HG02798 (cell line): ENCODE results near the gene MAGEA12.
"Not testable (repeated sequence)": the region's sequence is repeated elsewhere in the genome, so short reads cannot be mapped to it uniquely, and the experiment has no call there.

Source experiments
- ATAC-seq: cut with Tn5 transposase; IDR thresholded peaks from one replicate; pipeline ENCODE4 v1.9.1; 2021; ENCODE audit warnings: mild to moderate bottlenecking; ENCODE audit not compliant: unreplicated experiment, poor library complexity

MAGEA12 gene

DNA sequence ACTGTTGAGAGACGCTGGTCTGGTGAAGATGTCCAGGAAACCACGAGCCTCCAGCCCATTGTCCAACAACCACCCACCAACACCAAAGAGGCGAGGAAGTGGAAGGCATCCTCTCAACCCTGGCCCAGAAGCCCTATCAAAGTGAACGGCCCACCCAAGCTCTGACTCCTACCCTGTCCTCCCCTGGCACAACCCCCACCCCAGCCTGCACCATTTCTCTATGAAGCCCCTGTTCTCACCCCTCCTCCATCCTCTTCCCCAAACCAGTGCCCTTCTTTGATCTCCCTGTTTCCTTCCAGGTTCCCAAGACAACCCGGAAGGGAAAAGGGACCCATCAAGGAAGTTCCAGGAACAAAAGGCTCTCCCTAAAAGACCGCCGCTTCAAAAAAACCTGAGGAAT lies 26.0 kb downstream of the MAGEA12 start:
- not testable (repeated sequence) for ATAC-seq

GRCh38 chrX:152761582-152761981 lies 28.0 kb downstream of the MAGEA12 start:
- not testable (repeated sequence) for ATAC-seq

GRCh38 chrX:152766562-152766961 lies 33.0 kb downstream of the MAGEA12 start:
- not testable (repeated sequence) for ATAC-seq

DNA sequence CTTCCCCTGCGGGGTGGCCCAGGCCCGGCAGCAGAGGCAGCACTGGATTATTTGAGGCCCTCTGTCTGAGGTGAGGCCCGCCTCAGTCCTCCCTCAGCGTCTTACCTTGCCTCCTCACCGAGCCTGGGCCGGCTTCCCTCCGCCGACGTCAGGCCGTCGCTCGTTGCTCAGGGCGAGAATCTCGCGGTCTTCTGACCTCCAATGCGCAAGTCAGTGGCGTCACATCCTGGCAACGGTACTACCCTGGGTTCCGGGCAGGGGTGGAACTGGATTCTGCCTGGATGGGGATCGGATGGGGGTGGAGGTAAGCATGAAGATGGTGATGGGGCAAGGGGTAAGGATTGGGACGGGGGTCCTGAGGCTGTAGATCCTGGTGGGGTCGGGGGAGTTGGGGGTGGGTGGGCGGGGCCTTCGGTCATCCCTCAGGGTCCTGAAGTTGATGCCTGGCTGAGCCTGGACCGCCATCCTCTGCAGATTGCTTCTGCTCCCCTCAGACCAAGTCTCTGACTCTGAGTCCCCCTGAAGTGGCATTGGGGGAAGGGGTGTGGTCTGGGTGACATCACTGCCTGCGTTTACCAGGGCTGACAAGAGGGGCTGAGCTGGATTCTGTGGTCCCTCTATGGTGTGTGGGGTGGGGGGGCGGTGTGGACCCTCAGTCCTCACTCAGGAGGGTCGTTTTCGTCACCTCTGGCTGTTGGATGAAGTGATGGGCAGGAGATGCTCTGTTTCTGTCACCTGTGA lies 36.2 kb downstream of the MAGEA12 start, which contains the start of gene MAGEA6:
Gene MAGEA6, minus strand, starts transcription at position 141 of the 741 bp plus-strand sequence. CDS start 2,039 bp downstream, outside the sequence.
- ATAC-seq: not testable (repeated sequence)

GRCh38 chrX:152787062-152787461 lies 53.5 kb downstream of the MAGEA12 start:
- peak; percentile 88 for ATAC-seq
